Endothelial cell of umbilical vein (primary cell): Measurements from ENCODE around the gene PPP3CA.
"Not testable (repeated sequence)": the region's sequence is repeated elsewhere in the genome, so short reads cannot be mapped to it uniquely, and the experiment has no call there.

ENCODE experiments used
- CTCF ChIP-seq, 2 donors: IDR thresholded peaks; 1 replicate in 1 of 2; 2 replicates in 1 of 2; pipeline ENCODE4 v1.5.1; 2011; ENCODE audit warnings: low read length in 2 of 2, mild to moderate bottlenecking in 2 of 2, moderate library complexity in 2 of 2, control low read depth in 1 of 2, inconsistent platforms in 1 of 2, low read depth in 1 of 2; ENCODE audit not compliant: insufficient read depth in 1 of 2; ENCODE audit errors: extremely low read depth in 1 of 2
- POLR2A ChIP-seq: IDR thresholded peaks from 2 replicates; pipeline ENCODE4 v1.6.1; 2012; ENCODE audit warnings: low read depth, mild to moderate bottlenecking, control low read depth, low read length

- not testable (repeated sequence) for TF ChIP-seq CTCF (IDR thresholded peaks at IDR 0.05; ENCODE audit: extremely low read depth in 1 of 2, insufficient read depth in 1 of 2, low read depth in 1 of 2, low read length in 2 of 2); POLR2A
Measured at GRCh38 chr4:100995002-100995401, 352.3 kb downstream of the PPP3CA start.
